ENCODE data around the gene TEX14. TPM values are rescaled to one million over a fixed set of nuclear protein-coding genes. Genes with fewer than 3 reads are reported as not detected.

TEX14 gene, protein sequence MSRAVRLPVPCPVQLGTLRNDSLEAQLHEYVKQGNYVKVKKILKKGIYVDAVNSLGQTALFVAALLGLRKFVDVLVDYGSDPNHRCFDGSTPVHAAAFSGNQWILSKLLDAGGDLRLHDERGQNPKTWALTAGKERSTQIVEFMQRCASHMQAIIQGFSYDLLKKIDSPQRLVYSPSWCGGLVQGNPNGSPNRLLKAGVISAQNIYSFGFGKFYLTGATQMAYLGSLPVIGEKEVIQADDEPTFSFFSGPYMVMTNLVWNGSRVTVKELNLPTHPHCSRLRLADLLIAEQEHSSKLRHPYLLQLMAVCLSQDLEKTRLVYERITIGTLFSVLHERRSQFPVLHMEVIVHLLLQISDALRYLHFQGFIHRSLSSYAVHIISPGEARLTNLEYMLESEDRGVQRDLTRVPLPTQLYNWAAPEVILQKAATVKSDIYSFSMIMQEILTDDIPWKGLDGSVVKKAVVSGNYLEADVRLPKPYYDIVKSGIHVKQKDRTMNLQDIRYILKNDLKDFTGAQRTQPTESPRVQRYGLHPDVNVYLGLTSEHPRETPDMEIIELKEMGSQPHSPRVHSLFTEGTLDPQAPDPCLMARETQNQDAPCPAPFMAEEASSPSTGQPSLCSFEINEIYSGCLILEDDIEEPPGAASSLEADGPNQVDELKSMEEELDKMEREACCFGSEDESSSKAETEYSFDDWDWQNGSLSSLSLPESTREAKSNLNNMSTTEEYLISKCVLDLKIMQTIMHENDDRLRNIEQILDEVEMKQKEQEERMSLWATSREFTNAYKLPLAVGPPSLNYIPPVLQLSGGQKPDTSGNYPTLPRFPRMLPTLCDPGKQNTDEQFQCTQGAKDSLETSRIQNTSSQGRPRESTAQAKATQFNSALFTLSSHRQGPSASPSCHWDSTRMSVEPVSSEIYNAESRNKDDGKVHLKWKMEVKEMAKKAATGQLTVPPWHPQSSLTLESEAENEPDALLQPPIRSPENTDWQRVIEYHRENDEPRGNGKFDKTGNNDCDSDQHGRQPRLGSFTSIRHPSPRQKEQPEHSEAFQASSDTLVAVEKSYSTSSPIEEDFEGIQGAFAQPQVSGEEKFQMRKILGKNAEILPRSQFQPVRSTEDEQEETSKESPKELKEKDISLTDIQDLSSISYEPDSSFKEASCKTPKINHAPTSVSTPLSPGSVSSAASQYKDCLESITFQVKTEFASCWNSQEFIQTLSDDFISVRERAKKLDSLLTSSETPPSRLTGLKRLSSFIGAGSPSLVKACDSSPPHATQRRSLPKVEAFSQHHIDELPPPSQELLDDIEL (N-terminal part only)
- 0.11 to 0.49 TPM (median 0.28 TPM) in 5 replicates for total RNA-seq (2022; extraction: Qiagen RNA extraction)

DNA sequence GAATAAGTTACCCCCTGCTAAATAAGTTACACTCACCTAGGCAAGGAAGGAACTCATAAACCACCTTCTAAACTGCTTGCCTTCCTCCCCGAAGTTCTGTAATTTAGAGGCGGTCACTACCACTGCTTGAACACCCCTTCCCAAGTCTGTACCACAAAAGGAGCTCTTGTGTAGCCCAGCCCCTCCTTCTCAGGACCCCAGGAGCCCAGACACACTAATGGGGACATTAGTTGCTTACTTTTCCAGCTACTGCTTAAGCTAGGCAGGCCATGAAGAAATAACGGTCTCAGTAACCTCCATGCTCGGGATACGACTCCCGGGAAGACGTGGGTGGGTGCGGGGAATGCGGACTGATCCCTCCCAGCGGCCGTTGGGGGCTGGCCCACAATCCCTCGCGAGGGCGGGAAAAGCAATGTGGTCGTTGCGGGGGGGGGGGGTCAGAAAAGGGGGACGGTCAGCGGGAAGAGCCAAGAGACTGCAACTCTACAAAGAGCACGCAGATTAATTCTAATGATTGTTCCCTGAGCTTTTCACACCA is at the start of gene TEX14:
TEX14 (minus strand) TSS at position 345 of the 538 bp plus-strand sequence. CDS start 40,044 bp downstream, outside the sequence.

GRCh38 chr17:58692239-58693055 is 602 bp upstream of the TEX14 start, which contains the start of gene RAD51C:
Gene RAD51C, plus strand, starts transcription at chr17:58692602. Its CDS starts 42 bp downstream, at chr17:58692644.

GRCh38 chr17:58513965-58514769 is 177.7 kb downstream of the TEX14 start, which contains the start of gene MTMR4:
Gene MTMR4, minus strand, starts transcription at chr17:58514638. Its CDS starts 231 bp downstream, at chr17:58514407.

Other genes starting within 250 kb of the TEX14 start
- not detected in 5 replicates for gene HSF5, start 203.6 kb downstream of the TEX14 start, total RNA-seq (2022; extraction: Qiagen RNA extraction)
- 8.5 to 13.2 TPM (median 12.3 TPM) in 5 replicates for gene MTMR4, start 177.4 kb downstream of the TEX14 start, total RNA-seq (2022; extraction: Qiagen RNA extraction)
- 55.3 to 67.2 TPM (median 60.6 TPM) in 5 replicates for gene RAD51C, start 557 bp upstream of the TEX14 start, total RNA-seq (2022; extraction: Qiagen RNA extraction)
- gene PPM1E, start 63.8 kb upstream of the TEX14 start, total RNA-seq (2022; extraction: Qiagen RNA extraction): 0.02 to 0.09 TPM (median 0.06 TPM) in 5 replicates

Data from A549 treated with dexamethasone at 1 μM for 4 hours (cell line).